D721Med (cell line): Measurements from ENCODE around the gene TMEM171.

Experiments used
- DNase-seq: peaks from one replicate; pipeline ENCODE4 v3.0.0; 2011; ENCODE audit warnings: low spot score; ENCODE audit not compliant: insufficient read length
- FAIRE-seq: peaks from 2 replicates; lab custom pipeline; 2011; peaks lifted over from hg19 to GRCh38; lab: Jason Lieb, UNC
- TF ChIP-seq, protein P1 (sequence below): IDR thresholded peaks from 2 replicates; pipeline ENCODE4 v1.5.1; 2012; ENCODE audit warnings: mild to moderate bottlenecking, control low read depth; ENCODE audit not compliant: insufficient read depth; ENCODE audit errors: missing control alignments

TMEM171 gene

GRCh38 chr5:73126957-73127356, 6.6 kb downstream of the TMEM171 start:
- no peak for FAIRE-seq
- TF ChIP-seq, protein P1, sequence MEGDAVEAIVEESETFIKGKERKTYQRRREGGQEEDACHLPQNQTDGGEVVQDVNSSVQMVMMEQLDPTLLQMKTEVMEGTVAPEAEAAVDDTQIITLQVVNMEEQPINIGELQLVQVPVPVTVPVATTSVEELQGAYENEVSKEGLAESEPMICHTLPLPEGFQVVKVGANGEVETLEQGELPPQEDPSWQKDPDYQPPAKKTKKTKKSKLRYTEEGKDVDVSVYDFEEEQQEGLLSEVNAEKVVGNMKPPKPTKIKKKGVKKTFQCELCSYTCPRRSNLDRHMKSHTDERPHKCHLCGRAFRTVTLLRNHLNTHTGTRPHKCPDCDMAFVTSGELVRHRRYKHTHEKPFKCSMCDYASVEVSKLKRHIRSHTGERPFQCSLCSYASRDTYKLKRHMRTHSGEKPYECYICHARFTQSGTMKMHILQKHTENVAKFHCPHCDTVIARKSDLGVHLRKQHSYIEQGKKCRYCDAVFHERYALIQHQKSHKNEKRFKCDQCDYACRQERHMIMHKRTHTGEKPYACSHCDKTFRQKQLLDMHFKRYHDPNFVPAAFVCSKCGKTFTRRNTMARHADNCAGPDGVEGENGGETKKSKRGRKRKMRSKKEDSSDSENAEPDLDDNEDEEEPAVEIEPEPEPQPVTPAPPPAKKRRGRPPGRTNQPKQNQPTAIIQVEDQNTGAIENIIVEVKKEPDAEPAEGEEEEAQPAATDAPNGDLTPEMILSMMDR, result no peak
- no peak for DNase-seq

GRCh38 chr5:73129143-73129542, 8.8 kb downstream of the TMEM171 start:
- FAIRE-seq (no peak), DNase-seq (no peak)
- TF ChIP-seq, protein P1, result no peak

DNA sequence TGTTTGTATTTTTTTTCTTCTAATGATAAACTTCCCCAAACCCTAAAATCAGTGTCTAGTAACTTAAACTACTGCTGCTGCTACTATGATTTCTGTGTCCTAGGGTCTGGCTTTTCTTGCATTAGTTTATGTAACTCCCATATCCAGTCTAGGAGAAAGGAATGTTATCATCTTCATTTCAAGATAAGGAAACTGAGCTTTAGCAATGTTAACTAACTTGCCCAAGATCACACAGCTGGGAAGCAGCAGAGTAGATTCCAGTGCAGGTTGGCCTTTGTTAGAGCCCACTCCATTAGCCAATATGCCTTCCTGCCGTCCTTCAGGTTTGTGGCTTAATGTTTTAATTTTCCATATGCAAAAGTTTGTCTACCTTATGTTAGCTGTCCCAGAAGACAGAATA, 10.4 kb downstream of the TMEM171 start:
- TF ChIP-seq, protein P1, result no peak

GRCh38 chr5:73131711-73132425, 11.5 kb downstream of the TMEM171 start:
- FAIRE-seq (no peak), DNase-seq (no peak)
- TF ChIP-seq, protein P1, result no peak

More for the DNA sequence above, 10.4 kb downstream of the TMEM171 start:
- FAIRE-seq (no peak), DNase-seq (no peak)

DNA sequence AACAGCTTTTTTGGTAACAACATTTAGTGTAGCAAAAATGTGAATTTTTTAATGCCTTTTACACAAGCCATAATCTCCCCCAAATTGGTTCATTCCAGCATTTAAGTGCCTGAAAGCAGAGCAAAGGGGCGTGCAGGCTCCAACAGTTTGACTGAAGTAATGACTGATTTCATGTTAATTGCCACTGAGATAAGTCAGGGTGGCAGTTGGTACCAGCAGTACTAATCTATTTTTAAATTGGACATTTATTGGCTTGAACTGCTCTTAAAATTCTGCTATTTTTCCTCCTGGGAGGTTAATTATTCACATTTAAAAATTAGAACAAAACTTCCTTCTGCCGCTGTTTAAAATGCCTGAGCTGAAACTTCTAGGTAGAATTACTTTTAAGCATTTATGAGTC, 12.4 kb downstream of the TMEM171 start:
- DNase-seq (no peak), FAIRE-seq (no peak)
- TF ChIP-seq, protein P1, result no peak

GRCh38 chr5:73135021-73135420, 14.6 kb downstream of the TMEM171 start:
- DNase-seq (no peak), FAIRE-seq (no peak)
- TF ChIP-seq, protein P1, result no peak

- FAIRE-seq (no peak), DNase-seq (no peak)
These were observed 15.2 kb downstream of the TMEM171 start for GRCh38 chr5:73135429-73136054.

More at GRCh38 chr5:73135429-73136054, 15.2 kb downstream of the TMEM171 start:
- TF ChIP-seq, protein P1, result peak; percentile 22
